ENCODE results near the gene BAAT. TPM values are rescaled to one million over a fixed set of nuclear protein-coding genes. Genes with fewer than 3 reads are reported as not detected.

BAAT gene
- total and polyA plus RNA-seq, 2 of the 13 experiments (the other 11 are each of a cell fraction or from before 2014, with no cell fraction given) = 0.71 to 7.9 TPM

DNA sequence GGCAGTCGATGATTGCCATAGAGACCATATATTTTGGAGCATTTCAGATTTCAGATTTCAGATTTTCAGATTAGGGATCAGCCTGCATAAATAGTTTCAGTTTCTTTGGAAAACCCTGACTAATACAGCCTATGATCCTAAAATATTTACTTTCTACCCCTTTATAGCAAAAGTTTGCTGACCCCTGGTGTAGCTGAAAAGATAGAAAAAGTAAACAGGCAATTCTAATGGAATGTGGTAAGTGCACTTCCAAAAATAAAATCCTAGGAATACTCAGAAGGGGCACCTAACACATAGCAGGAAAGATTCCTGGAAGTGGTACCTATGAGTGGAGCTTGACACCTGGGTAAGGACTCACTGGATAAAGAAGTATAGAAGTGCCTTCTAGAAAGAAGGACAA is 34.5 kb downstream of the BAAT start (continued):
- TF ChIP-seq, protein P1, sequence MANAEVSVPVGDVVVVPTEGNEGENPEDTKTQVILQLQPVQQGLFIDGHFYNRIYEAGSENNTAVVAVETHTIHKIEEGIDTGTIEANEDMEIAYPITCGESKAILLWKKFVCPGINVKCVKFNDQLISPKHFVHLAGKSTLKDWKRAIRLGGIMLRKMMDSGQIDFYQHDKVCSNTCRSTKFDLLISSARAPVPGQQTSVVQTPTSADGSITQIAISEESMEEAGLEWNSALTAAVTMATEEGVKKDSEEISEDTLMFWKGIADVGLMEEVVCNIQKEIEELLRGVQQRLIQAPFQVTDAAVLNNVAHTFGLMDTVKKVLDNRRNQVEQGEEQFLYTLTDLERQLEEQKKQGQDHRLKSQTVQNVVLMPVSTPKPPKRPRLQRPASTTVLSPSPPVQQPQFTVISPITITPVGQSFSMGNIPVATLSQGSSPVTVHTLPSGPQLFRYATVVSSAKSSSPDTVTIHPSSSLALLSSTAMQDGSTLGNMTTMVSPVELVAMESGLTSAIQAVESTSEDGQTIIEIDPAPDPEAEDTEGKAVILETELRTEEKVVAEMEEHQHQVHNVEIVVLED (CRISPR knock-in tag; IDR thresholded peaks at IDR 0.05; ENCODE audit: borderline replicate concordance) = 0 out of 2 replicates have a peak, but pooled peaks have one; percentile 29
- TF ChIP-seq GATAD2A (CRISPR knock-in tag; IDR thresholded peaks at IDR 0.05) = peak; percentile 67
- TF ChIP-seq HHEX (CRISPR knock-in tag; IDR thresholded peaks at IDR 0.05) = no peak
- 0 out of 2 replicates have a peak, but pooled peaks have one; percentile 24 for TF ChIP-seq HNF4G (IDR thresholded peaks at IDR 0.05; ENCODE audit: borderline replicate concordance, low read depth, low read length)
- TF ChIP-seq HNF4G (CRISPR knock-in tag; IDR thresholded peaks at IDR 0.05; ENCODE audit: borderline replicate concordance, low read depth) = no peak
- TF ChIP-seq ZNF33A (CRISPR knock-in tag; IDR thresholded peaks at IDR 0.05; ENCODE audit: borderline replicate concordance) = peak; percentile 77; the same call in 1 of the 2 replicates
- peak; percentile 36 for TF ChIP-seq STAG1 (CRISPR knock-in tag; IDR thresholded peaks at IDR 0.05)
- peak; percentile 23; the same call in 1 of the 2 replicates for TF ChIP-seq SOX5 (CRISPR knock-in tag; IDR thresholded peaks at IDR 0.05; ENCODE audit: borderline replicate concordance)
- peak; percentile 56; the same call in 1 of the 2 replicates for TF ChIP-seq RARA (CRISPR knock-in tag; IDR thresholded peaks at IDR 0.05)
- peak; percentile 62 for TF ChIP-seq POGZ (CRISPR knock-in tag; IDR thresholded peaks at IDR 0.05)
- TF ChIP-seq, protein P2, sequence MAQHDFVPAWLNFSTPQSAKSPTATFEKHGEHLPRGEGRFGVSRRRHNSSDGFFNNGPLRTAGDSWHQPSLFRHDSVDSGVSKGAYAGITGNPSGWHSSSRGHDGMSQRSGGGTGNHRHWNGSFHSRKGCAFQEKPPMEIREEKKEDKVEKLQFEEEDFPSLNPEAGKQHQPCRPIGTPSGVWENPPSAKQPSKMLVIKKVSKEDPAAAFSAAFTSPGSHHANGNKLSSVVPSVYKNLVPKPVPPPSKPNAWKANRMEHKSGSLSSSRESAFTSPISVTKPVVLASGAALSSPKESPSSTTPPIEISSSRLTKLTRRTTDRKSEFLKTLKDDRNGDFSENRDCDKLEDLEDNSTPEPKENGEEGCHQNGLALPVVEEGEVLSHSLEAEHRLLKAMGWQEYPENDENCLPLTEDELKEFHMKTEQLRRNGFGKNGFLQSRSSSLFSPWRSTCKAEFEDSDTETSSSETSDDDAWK (CRISPR knock-in tag; IDR thresholded peaks at IDR 0.05) = no peak
- no peak for TF ChIP-seq SRSF9 (IDR thresholded peaks at IDR 0.05; ENCODE audit: borderline replicate concordance, insufficient read depth, low read depth, low read length, poor library complexity, severe bottlenecking)
- 0 out of 2 replicates have a peak, but pooled peaks have one; percentile 25 for TF ChIP-seq ZNF264 (CRISPR knock-in tag; IDR thresholded peaks at IDR 0.05)
- TF ChIP-seq PATZ1 (CRISPR knock-in tag; IDR thresholded peaks at IDR 0.05) = no peak
- no peak for TF ChIP-seq FOXA1 (IDR thresholded peaks at IDR 0.05)
- TF ChIP-seq FOXA1 (CRISPR knock-in tag; IDR thresholded peaks at IDR 0.05) = peak; percentile 71
- 0 out of 2 replicates have a peak, but pooled peaks have one; percentile 40 for TF ChIP-seq HDAC1 (CRISPR knock-in tag; IDR thresholded peaks at IDR 0.05)
- TF ChIP-seq FOXA3 (CRISPR knock-in tag; IDR thresholded peaks at IDR 0.05) = peak; percentile 86
- peak; percentile 41; the same call in 1 of the 2 replicates for TF ChIP-seq CREM (IDR thresholded peaks at IDR 0.05)
- no peak for TF ChIP-seq CREM (CRISPR knock-in tag; IDR thresholded peaks at IDR 0.05)
- peak in 1 of 2 experiments; percentile 83; a peak in 2 of 4 replicates for TF ChIP-seq EP300 (IDR thresholded peaks at IDR 0.05; ENCODE audit: low read depth in 2 of 2, low read length in 2 of 2)
- TF ChIP-seq EP300 (CRISPR knock-in tag; IDR thresholded peaks at IDR 0.05; ENCODE audit: borderline replicate concordance) = no peak
- TF ChIP-seq FOXJ3 (CRISPR knock-in tag; IDR thresholded peaks at IDR 0.05; ENCODE audit: borderline replicate concordance) = peak; percentile 28; the same call in 1 of the 2 replicates
- TF ChIP-seq NKX3-1 (CRISPR knock-in tag; IDR thresholded peaks at IDR 0.05) = no peak
- TF ChIP-seq NFIC (IDR thresholded peaks at IDR 0.05; ENCODE audit: low read length) = peak; percentile 70; the same call in 1 of the 2 replicates
- no peak for TF ChIP-seq KDM3A (CRISPR knock-in tag; IDR thresholded peaks at IDR 0.05; ENCODE audit: low read depth)
- peak; percentile 43; the same call in 1 of the 2 replicates for TF ChIP-seq NR2F6 (IDR thresholded peaks at IDR 0.05)
- peak; percentile 28; the same call in 1 of the 2 replicates for TF ChIP-seq NR2F6 (CRISPR knock-in tag; IDR thresholded peaks at IDR 0.05)
- peak; percentile 95 for TF ChIP-seq MEF2D (CRISPR knock-in tag; IDR thresholded peaks at IDR 0.05)

Data from HepG2 (cell line).